GM19372 (cell line): ENCODE results near the gene PLA2G4B.
"Not testable (repeated sequence)": the region's sequence is repeated elsewhere in the genome, so short reads cannot be mapped to it uniquely, and the experiment has no call there.

Experiments used
- ATAC-seq: cut with Tn5 transposase; IDR thresholded peaks from one replicate; pipeline ENCODE4 v1.9.1; 2021; ENCODE audit warnings: mild to moderate bottlenecking, low read depth, moderate library complexity; ENCODE audit not compliant: unreplicated experiment

PLA2G4B gene

GRCh38 chr15:41825572-41826535 is 12.8 kb upstream of the PLA2G4B start:
- no peak for ATAC-seq

- ATAC-seq: no peak
Measured at GRCh38 chr15:41827290-41827879, 11.3 kb upstream of the PLA2G4B start.

GRCh38 chr15:41827880-41828806 is 10.5 kb upstream of the PLA2G4B start, which contains the start of gene JMJD7:
TSS of gene JMJD7 (plus strand) at chr15:41828092. CDS start at chr15:41828125, 33 bp downstream.
- ATAC-seq: peak; percentile 79

GRCh38 chr15:41828807-41829141 is 9.9 kb upstream of the PLA2G4B start:
- ATAC-seq: no peak

GRCh38 chr15:41829959-41830646 is 8.5 kb upstream of the PLA2G4B start:
- ATAC-seq: no peak

GRCh38 chr15:41831291-41831690 is 7.4 kb upstream of the PLA2G4B start:
- ATAC-seq: not testable (repeated sequence)

GRCh38 chr15:41832208-41832607 is 6.4 kb upstream of the PLA2G4B start:
- no peak for ATAC-seq

GRCh38 chr15:41832875-41833274 is 5.8 kb upstream of the PLA2G4B start:
- ATAC-seq: no peak

- ATAC-seq: no peak
Measured at GRCh38 chr15:41834096-41834495, 4.6 kb upstream of the PLA2G4B start.

GRCh38 chr15:41836073-41836472 is 2.6 kb upstream of the PLA2G4B start:
- no peak for ATAC-seq

GRCh38 chr15:41836713-41837454 is 1.8 kb upstream of the PLA2G4B start:
- ATAC-seq: no peak

- no peak for ATAC-seq
Measured at GRCh38 chr15:41839781-41840491, 1.3 kb downstream of the PLA2G4B start.

- no peak for ATAC-seq
Measured at GRCh38 chr15:41840673-41841072, 2.0 kb downstream of the PLA2G4B start.

- no peak for ATAC-seq
Measured at GRCh38 chr15:41841131-41841530, 2.5 kb downstream of the PLA2G4B start.

GRCh38 chr15:41842229-41842628 is 3.6 kb downstream of the PLA2G4B start:
- ATAC-seq: no peak

GRCh38 chr15:41843571-41843970 is 4.9 kb downstream of the PLA2G4B start:
- ATAC-seq: no peak

- no peak for ATAC-seq
Measured at GRCh38 chr15:41844814-41845213, 6.2 kb downstream of the PLA2G4B start.

GRCh38 chr15:41847206-41847605 is 8.6 kb downstream of the PLA2G4B start:
- no peak for ATAC-seq

- no peak for ATAC-seq
Measured at GRCh38 chr15:41847981-41848380, 9.3 kb downstream of the PLA2G4B start.
